Type B pancreatic cell (in vitro differentiated cells): ENCODE measurements around the gene TMEM245. TPM values are rescaled to one million over a fixed set of nuclear protein-coding genes. Genes with fewer than 3 reads are reported as not detected.

Experiments used
- DNase-seq: peaks from one replicate; pipeline ENCODE4 v3.0.0; 2021; ENCODE audit warnings: mixed read lengths; ENCODE audit not compliant: unreplicated experiment; ENCODE audit errors: extremely low spot score
- H3K27ac Mint-ChIP-seq: 2 replicates; pipeline ENCODE4 v1.8.0; 2021; ENCODE audit warnings: mild to moderate bottlenecking, mixed read lengths
- H3K27me3 Mint-ChIP-seq: 2 replicates; pipeline ENCODE4 v1.8.0; 2021; ENCODE audit warnings: mixed read lengths
- H3K36me3 Mint-ChIP-seq: 2 replicates; pipeline ENCODE4 v1.8.0; 2021; ENCODE audit warnings: mixed read lengths
- H3K4me1 Mint-ChIP-seq: one replicate; pipeline ENCODE4 v1.8.0; 2021; ENCODE audit warnings: mixed read lengths; ENCODE audit not compliant: unreplicated experiment
- H3K4me3 Mint-ChIP-seq: 2 replicates; pipeline ENCODE4 v1.8.0; 2021; ENCODE audit warnings: mild to moderate bottlenecking, mixed read lengths
- H3K9me3 Mint-ChIP-seq: 2 replicates; pipeline ENCODE4 v1.8.0; 2021; ENCODE audit warnings: mixed read lengths
- total RNA-seq: library from RNA; stranded (reverse); gene quantifications from 2 replicates; pipeline ENCODE4 v1.2.1, GENCODE V29; 2021; ENCODE audit warnings: low replicate concordance
- TF ChIP-seq, protein P1 (sequence below): fragments of 200-600 bp; sonication (generic); conservative IDR thresholded peaks from 2 replicates; pipeline ENCODE4 v1.5.0; 2021; ENCODE audit warnings: antibody characterized with exemption, mild to moderate bottlenecking

The TMEM245 gene
- total RNA-seq, 1 donor from 2014 or later = 44.4 TPM

DNA sequence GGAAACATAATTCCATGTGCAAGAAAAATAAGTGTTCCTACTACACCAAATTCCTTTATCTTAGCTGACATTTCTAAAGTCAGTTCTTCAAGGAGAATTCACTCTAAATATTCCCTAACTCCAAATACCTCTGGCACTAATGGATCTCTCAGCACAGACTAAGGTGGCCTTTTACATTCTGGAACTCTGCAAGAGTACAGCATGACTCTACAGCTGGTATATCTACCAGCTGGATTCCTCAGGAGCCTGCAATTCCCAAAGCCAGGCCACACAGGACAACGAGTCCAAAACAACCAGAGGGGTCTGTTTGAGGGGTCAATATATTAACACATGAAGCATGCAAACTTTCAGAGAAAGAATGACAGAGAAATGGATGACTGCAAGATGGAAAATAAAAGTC is 27.2 kb downstream of the TMEM245 start:
- Mint-ChIP-seq H3K36me3 (peaks cover 41% of the 10 kb centered on the region), H3K4me1 (peaks cover 16% of the 10 kb centered on the region), H3K9me3 (no peaks in the 10 kb centered on the region), H3K27ac (no peak overlapping the region), H3K4me3 (no peak overlapping the region), H3K27me3 (no peaks in the 10 kb centered on the region)
- no peak for DNase-seq
- TF ChIP-seq, protein P1, sequence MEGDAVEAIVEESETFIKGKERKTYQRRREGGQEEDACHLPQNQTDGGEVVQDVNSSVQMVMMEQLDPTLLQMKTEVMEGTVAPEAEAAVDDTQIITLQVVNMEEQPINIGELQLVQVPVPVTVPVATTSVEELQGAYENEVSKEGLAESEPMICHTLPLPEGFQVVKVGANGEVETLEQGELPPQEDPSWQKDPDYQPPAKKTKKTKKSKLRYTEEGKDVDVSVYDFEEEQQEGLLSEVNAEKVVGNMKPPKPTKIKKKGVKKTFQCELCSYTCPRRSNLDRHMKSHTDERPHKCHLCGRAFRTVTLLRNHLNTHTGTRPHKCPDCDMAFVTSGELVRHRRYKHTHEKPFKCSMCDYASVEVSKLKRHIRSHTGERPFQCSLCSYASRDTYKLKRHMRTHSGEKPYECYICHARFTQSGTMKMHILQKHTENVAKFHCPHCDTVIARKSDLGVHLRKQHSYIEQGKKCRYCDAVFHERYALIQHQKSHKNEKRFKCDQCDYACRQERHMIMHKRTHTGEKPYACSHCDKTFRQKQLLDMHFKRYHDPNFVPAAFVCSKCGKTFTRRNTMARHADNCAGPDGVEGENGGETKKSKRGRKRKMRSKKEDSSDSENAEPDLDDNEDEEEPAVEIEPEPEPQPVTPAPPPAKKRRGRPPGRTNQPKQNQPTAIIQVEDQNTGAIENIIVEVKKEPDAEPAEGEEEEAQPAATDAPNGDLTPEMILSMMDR = no peak

DNA sequence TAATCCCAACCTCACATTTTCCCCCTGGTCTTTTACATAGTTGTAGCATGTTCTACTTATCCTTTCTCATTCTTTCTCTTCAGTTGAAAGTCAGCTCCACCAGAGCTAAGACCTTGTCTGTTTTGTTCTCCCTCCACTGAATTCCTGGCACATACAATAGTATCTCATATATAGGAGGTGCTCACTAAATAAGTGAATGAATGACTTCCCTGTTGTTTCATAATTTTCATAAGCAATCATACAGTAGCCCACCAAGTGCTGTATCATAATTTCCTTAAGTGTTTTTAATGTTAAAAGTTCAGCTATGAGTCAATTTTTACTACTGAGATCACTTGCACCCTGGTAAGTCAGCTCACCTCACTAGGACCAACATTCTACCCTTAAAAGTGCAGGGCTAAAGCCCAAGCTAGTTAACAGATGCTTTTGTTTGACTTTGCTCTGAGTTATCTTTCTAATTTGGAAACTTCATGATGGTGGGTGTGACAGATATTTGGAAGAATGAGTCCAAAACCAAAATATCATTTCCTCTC is 27.6 kb downstream of the TMEM245 start:
- H3K36me3 Mint-ChIP-seq = peaks cover 44% of the 10 kb centered on the region
- no peak overlapping the region for H3K27ac Mint-ChIP-seq
- H3K9me3 Mint-ChIP-seq = no peaks in the 10 kb centered on the region
- H3K4me3 Mint-ChIP-seq = no peak overlapping the region
- peaks cover 14% of the 10 kb centered on the region for H3K4me1 Mint-ChIP-seq
- no peak for DNase-seq
- TF ChIP-seq, protein P1 = no peak
- no peaks in the 10 kb centered on the region for H3K27me3 Mint-ChIP-seq

DNA sequence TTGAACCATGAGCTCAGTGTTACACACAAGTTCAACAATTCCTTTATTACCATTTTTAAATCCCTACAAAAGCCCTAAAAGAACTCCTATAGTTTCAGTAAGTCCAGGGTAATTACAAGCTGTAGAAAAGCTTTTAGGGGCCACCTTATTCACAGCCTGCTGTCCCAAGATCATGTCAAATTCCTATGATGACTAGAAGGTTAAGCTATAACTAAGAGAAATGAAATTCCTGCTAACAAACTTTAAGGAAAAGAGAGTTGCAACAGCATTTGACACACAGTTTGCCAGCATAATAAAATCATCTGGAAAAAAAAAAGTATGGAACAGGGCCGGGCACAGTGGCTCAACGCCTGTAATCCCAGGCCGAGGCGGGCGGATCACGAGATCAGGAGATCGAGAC is 31.5 kb downstream of the TMEM245 start:
- DNase-seq = no peak
- no peak overlapping the region for H3K27ac Mint-ChIP-seq
- no peaks in the 10 kb centered on the region for H3K27me3 Mint-ChIP-seq
- TF ChIP-seq, protein P1 = no peak
- no peaks in the 10 kb centered on the region for H3K9me3 Mint-ChIP-seq
- H3K4me3 Mint-ChIP-seq = no peak overlapping the region
- no peaks in the 10 kb centered on the region for H3K4me1 Mint-ChIP-seq
- peaks cover 48% of the 10 kb centered on the region for H3K36me3 Mint-ChIP-seq

DNA sequence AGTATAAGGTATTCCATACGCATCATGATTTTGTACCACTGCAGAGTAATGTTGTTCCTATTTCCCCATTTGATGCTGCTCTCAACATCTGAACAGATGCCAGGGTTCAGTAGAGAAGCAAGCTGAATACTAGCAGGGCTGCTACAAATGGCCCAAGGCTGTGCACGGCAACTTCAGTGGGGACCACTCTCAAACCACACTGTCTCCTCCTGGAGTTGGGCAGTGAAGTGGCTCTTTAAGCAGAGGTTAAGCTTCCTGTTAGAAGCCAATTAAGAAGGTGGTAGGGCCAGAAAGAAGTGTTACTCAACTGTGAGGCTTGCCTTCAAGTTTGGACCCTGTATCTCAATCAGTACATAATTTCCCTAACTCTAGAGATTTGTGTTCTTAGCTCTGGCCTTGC is 32.0 kb downstream of the TMEM245 start:
- TF ChIP-seq, protein P1 = no peak
- peaks cover 44% of the 10 kb centered on the region for H3K36me3 Mint-ChIP-seq
- H3K9me3 Mint-ChIP-seq = no peaks in the 10 kb centered on the region
- no peak overlapping the region for H3K4me3 Mint-ChIP-seq
- H3K4me1 Mint-ChIP-seq = no peaks in the 10 kb centered on the region
- no peak for DNase-seq
- H3K27ac Mint-ChIP-seq = no peak overlapping the region
- H3K27me3 Mint-ChIP-seq = no peaks in the 10 kb centered on the region

DNA sequence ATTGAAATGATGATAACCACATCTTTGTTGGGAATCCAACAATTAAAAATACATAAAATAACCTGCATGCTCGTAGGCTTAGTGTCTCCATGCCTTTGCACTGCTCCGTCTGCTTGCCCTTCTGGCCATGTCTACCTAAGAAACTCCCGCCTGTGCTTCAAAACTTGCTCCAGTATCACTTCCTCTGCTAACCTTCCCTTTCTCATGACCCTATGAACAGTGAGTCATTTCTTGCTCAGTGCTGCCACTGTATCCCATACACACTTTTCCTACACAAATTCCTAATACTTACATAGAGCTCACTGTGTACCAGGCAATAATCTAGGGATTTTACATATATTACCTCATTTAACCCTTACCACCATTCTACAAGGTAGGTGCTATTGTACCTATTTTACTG is 33.5 kb downstream of the TMEM245 start:
- H3K4me3 Mint-ChIP-seq = peak overlapping the region; percentile 20
- H3K9me3 Mint-ChIP-seq = no peaks in the 10 kb centered on the region
- no peak for DNase-seq
- H3K27me3 Mint-ChIP-seq = no peaks in the 10 kb centered on the region
- peaks cover 30% of the 10 kb centered on the region for H3K36me3 Mint-ChIP-seq
- H3K4me1 Mint-ChIP-seq = peaks cover 8% of the 10 kb centered on the region
- TF ChIP-seq, protein P1 = no peak
- H3K27ac Mint-ChIP-seq = peak overlapping the region; percentile 4

DNA sequence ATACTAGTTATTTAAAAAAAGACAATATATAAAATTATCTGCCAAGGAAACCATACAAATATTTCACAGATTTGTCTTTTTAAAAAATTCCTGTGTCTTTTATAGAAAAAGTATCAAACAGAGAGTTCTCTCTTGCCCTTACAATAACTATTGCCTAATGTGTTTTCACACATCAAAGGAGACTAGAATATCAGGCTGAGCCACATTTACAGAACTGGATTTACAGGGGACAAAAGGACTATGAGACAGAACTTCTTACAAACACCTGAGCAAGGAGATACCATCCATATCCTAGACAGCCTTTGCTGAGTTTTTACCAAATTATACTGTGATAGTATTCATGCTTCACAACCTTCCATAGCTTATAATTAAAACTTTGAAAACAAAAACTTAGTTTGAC is 34.2 kb downstream of the TMEM245 start:
- no peak for DNase-seq
- TF ChIP-seq, protein P1 = no peak
- Mint-ChIP-seq H3K27me3 (no peaks in the 10 kb centered on the region), H3K9me3 (no peaks in the 10 kb centered on the region), H3K4me1 (peaks cover 8% of the 10 kb centered on the region), H3K36me3 (peaks cover 27% of the 10 kb centered on the region), H3K4me3 (peak overlapping the region; percentile 30), H3K27ac (peak overlapping the region; percentile 80)
